ENCODE data around the gene CACNA2D3. TPM values are rescaled to one million over a fixed set of nuclear protein-coding genes. Genes with fewer than 3 reads are reported as not detected.

CACNA2D3 gene
- total RNA-seq, 1 donor from 2014 or later: not detected

- no peak overlapping the region for H3K27ac Mint-ChIP-seq
- H3K9me3 Mint-ChIP-seq: peaks cover 4% of the 10 kb centered on the region
- intact Hi-C loops (cut with micrococcal nuclease): no loop called here
- no peak overlapping the region for H3K4me3 Mint-ChIP-seq
- H3K36me3 Mint-ChIP-seq (ENCODE audit: low read depth): no peaks in the 10 kb centered on the region
- DNase-seq (ENCODE audit: low spot score): no peak
- no peaks in the 10 kb centered on the region for H3K4me1 Mint-ChIP-seq (ENCODE audit: low read depth)
- H3K27me3 Mint-ChIP-seq (ENCODE audit: insufficient read depth): no peaks in the 10 kb centered on the region
Measured at GRCh38 chr3:54916732-54917131, 794.4 kb downstream of the CACNA2D3 start.

GRCh38 chr3:54917174-54917573 lies 794.8 kb downstream of the CACNA2D3 start:
- Mint-ChIP-seq H3K4me1 (ENCODE audit: low read depth) (no peaks in the 10 kb centered on the region), H3K9me3 (peaks cover 4% of the 10 kb centered on the region), H3K4me3 (no peak overlapping the region), H3K27ac (no peak overlapping the region), H3K36me3 (ENCODE audit: low read depth) (no peaks in the 10 kb centered on the region), H3K27me3 (ENCODE audit: insufficient read depth) (no peaks in the 10 kb centered on the region)
- DNase-seq (ENCODE audit: low spot score): no peak
- intact Hi-C loops (cut with micrococcal nuclease): no loop called here

- Mint-ChIP-seq H3K9me3 (no peaks in the 10 kb centered on the region), H3K36me3 (ENCODE audit: low read depth) (no peaks in the 10 kb centered on the region), H3K4me1 (ENCODE audit: low read depth) (no peaks in the 10 kb centered on the region), H3K4me3 (no peak overlapping the region), H3K27me3 (ENCODE audit: insufficient read depth) (no peaks in the 10 kb centered on the region), H3K27ac (no peak overlapping the region)
- DNase-seq (ENCODE audit: low spot score): no peak
- intact Hi-C loops (cut with micrococcal nuclease): no loop called here
Measured at GRCh38 chr3:54917862-54918261, 795.5 kb downstream of the CACNA2D3 start.

- no peaks in the 10 kb centered on the region for H3K27me3 Mint-ChIP-seq (ENCODE audit: insufficient read depth)
- H3K4me3 Mint-ChIP-seq: no peak overlapping the region
- H3K27ac Mint-ChIP-seq: no peak overlapping the region
- intact Hi-C loops (cut with micrococcal nuclease): no loop called here
- H3K36me3 Mint-ChIP-seq (ENCODE audit: low read depth): no peaks in the 10 kb centered on the region
- H3K9me3 Mint-ChIP-seq: no peaks in the 10 kb centered on the region
- DNase-seq (ENCODE audit: low spot score): no peak
- H3K4me1 Mint-ChIP-seq (ENCODE audit: low read depth): no peaks in the 10 kb centered on the region
Measured at GRCh38 chr3:54918516-54918915, 796.2 kb downstream of the CACNA2D3 start.

- Mint-ChIP-seq H3K4me3 (no peak within 1 kb of the TSS), H3K27ac (no peak within 1 kb of the TSS), H3K9me3 (no peaks in the 10 kb centered on the region), H3K36me3 (ENCODE audit: low read depth) (no peaks in the 10 kb centered on the region), H3K27me3 (ENCODE audit: insufficient read depth) (no peaks in the 10 kb centered on the region), H3K4me1 (ENCODE audit: low read depth) (no peaks in the 10 kb centered on the region)
- DNase-seq (ENCODE audit: low spot score): no peak
- intact Hi-C loops (cut with micrococcal nuclease): no loop called here
Measured at GRCh38 chr3:54928046-54928770, 805.9 kb downstream of the CACNA2D3 start, which contains the start of gene LRTM1. TSS of gene LRTM1 (minus strand) at chr3:54928059. CDS start at chr3:54927911, 148 bp downstream.

- no peaks in the 10 kb centered on the region for H3K4me1 Mint-ChIP-seq (ENCODE audit: low read depth)
- intact Hi-C loops (cut with micrococcal nuclease): no loop called here
- H3K4me3 Mint-ChIP-seq: no peak overlapping the region
- no peaks in the 10 kb centered on the region for H3K36me3 Mint-ChIP-seq (ENCODE audit: low read depth)
- H3K27ac Mint-ChIP-seq: no peak overlapping the region
- no peak for DNase-seq (ENCODE audit: low spot score)
- H3K9me3 Mint-ChIP-seq: no peaks in the 10 kb centered on the region
- no peaks in the 10 kb centered on the region for H3K27me3 Mint-ChIP-seq (ENCODE audit: insufficient read depth)
Measured at GRCh38 chr3:54931182-54931581, 808.8 kb downstream of the CACNA2D3 start.

GRCh38 chr3:54932606-54933005 lies 810.3 kb downstream of the CACNA2D3 start:
- Mint-ChIP-seq H3K4me1 (ENCODE audit: low read depth) (no peaks in the 10 kb centered on the region), H3K4me3 (no peak overlapping the region), H3K27me3 (ENCODE audit: insufficient read depth) (no peaks in the 10 kb centered on the region), H3K9me3 (no peaks in the 10 kb centered on the region), H3K36me3 (ENCODE audit: low read depth) (no peaks in the 10 kb centered on the region), H3K27ac (no peak overlapping the region)
- intact Hi-C loops (cut with micrococcal nuclease): no loop called here
- DNase-seq (ENCODE audit: low spot score): no peak

- intact Hi-C loops (cut with micrococcal nuclease): no loop called here
- no peaks in the 10 kb centered on the region for H3K4me1 Mint-ChIP-seq (ENCODE audit: low read depth)
- H3K9me3 Mint-ChIP-seq: no peaks in the 10 kb centered on the region
- no peak overlapping the region for H3K27ac Mint-ChIP-seq
- H3K36me3 Mint-ChIP-seq (ENCODE audit: low read depth): no peaks in the 10 kb centered on the region
- no peak overlapping the region for H3K4me3 Mint-ChIP-seq
- no peaks in the 10 kb centered on the region for H3K27me3 Mint-ChIP-seq (ENCODE audit: insufficient read depth)
- no peak for DNase-seq (ENCODE audit: low spot score)
Measured at GRCh38 chr3:54935869-54936268, 813.5 kb downstream of the CACNA2D3 start.

GRCh38 chr3:54936561-54936960 lies 814.2 kb downstream of the CACNA2D3 start:
- Mint-ChIP-seq H3K9me3 (no peaks in the 10 kb centered on the region), H3K4me1 (ENCODE audit: low read depth) (no peaks in the 10 kb centered on the region), H3K27me3 (ENCODE audit: insufficient read depth) (no peaks in the 10 kb centered on the region), H3K4me3 (no peak overlapping the region), H3K36me3 (ENCODE audit: low read depth) (no peaks in the 10 kb centered on the region), H3K27ac (no peak overlapping the region)
- intact Hi-C loops (cut with micrococcal nuclease): no loop called here
- no peak for DNase-seq (ENCODE audit: low spot score)

GRCh38 chr3:54939557-54940300 lies 817.4 kb downstream of the CACNA2D3 start:
- intact Hi-C loops (cut with micrococcal nuclease): no loop called here
- Mint-ChIP-seq H3K4me1 (ENCODE audit: low read depth) (no peaks in the 10 kb centered on the region), H3K27ac (no peak overlapping the region), H3K9me3 (no peaks in the 10 kb centered on the region), H3K36me3 (ENCODE audit: low read depth) (no peaks in the 10 kb centered on the region), H3K4me3 (no peak overlapping the region), H3K27me3 (ENCODE audit: insufficient read depth) (no peaks in the 10 kb centered on the region)
- no peak for DNase-seq (ENCODE audit: low spot score)

GRCh38 chr3:54940971-54941370 lies 818.6 kb downstream of the CACNA2D3 start:
- no peak overlapping the region for H3K27ac Mint-ChIP-seq
- DNase-seq (ENCODE audit: low spot score): no peak
- no peaks in the 10 kb centered on the region for H3K4me1 Mint-ChIP-seq (ENCODE audit: low read depth)
- H3K9me3 Mint-ChIP-seq: no peaks in the 10 kb centered on the region
- H3K4me3 Mint-ChIP-seq: no peak overlapping the region
- intact Hi-C loops (cut with micrococcal nuclease): no loop called here
- H3K36me3 Mint-ChIP-seq (ENCODE audit: low read depth): no peaks in the 10 kb centered on the region
- no peaks in the 10 kb centered on the region for H3K27me3 Mint-ChIP-seq (ENCODE audit: insufficient read depth)

- H3K4me3 Mint-ChIP-seq: no peak overlapping the region
- no peak overlapping the region for H3K27ac Mint-ChIP-seq
- intact Hi-C loops (cut with micrococcal nuclease): no loop called here
- H3K4me1 Mint-ChIP-seq (ENCODE audit: low read depth): no peaks in the 10 kb centered on the region
- H3K36me3 Mint-ChIP-seq (ENCODE audit: low read depth): no peaks in the 10 kb centered on the region
- DNase-seq (ENCODE audit: low spot score): no peak
- no peaks in the 10 kb centered on the region for H3K9me3 Mint-ChIP-seq
- no peaks in the 10 kb centered on the region for H3K27me3 Mint-ChIP-seq (ENCODE audit: insufficient read depth)
Measured at GRCh38 chr3:54941690-54942362, 819.5 kb downstream of the CACNA2D3 start.

- H3K4me1 Mint-ChIP-seq (ENCODE audit: low read depth): no peaks in the 10 kb centered on the region
- no peaks in the 10 kb centered on the region for H3K27me3 Mint-ChIP-seq (ENCODE audit: insufficient read depth)
- H3K36me3 Mint-ChIP-seq (ENCODE audit: low read depth): no peaks in the 10 kb centered on the region
- H3K9me3 Mint-ChIP-seq: no peaks in the 10 kb centered on the region
- H3K27ac Mint-ChIP-seq: no peak overlapping the region
- no peak overlapping the region for H3K4me3 Mint-ChIP-seq
- intact Hi-C loops (cut with micrococcal nuclease): no loop called here
- DNase-seq (ENCODE audit: low spot score): no peak
Measured at GRCh38 chr3:54949491-54950044, 827.2 kb downstream of the CACNA2D3 start.
